H1 (cell line): ENCODE data around the gene SLC9A3.

ENCODE experiments used
- CTCF ChIP-seq, 3 experiments: IDR thresholded peaks; 1 replicate in 2 of 3; 2 replicates in 1 of 3; pipeline versions ENCODE4 v1.5.1 to v1.6.1; 2011; ENCODE audit warnings: low read length in 3 of 3, mild to moderate bottlenecking in 3 of 3, inconsistent platforms in 2 of 3, low read depth in 1 of 3, moderate library complexity in 1 of 3; ENCODE audit not compliant: insufficient read depth in 1 of 3; ENCODE audit errors: control extremely low read depth in 1 of 3
- HDAC6 ChIP-seq: IDR thresholded peaks from one replicate; pipeline ENCODE4 v1.7.1; 2012; ENCODE audit warnings: low read depth, mild to moderate bottlenecking, inconsistent platforms, low read length, moderate library complexity
- KDM1A ChIP-seq: fragments of 200-600, 300-600 bp; sonication (generic); IDR thresholded peaks from 2 replicates; pipeline ENCODE4 v1.7.1; 2016; ENCODE audit warnings: mild to moderate bottlenecking, low read length, borderline replicate concordance
- MAX ChIP-seq: IDR thresholded peaks from 2 replicates; pipeline ENCODE4 v1.6.1; 2012; ENCODE audit warnings: inconsistent platforms
- POLR2A ChIP-seq, 2 experiments: IDR thresholded peaks; 1 replicate in 1 of 2; 2 replicates in 1 of 2; pipeline ENCODE4 v1.6.1; 2011; ENCODE audit warnings: low read depth in 2 of 2, low read length in 2 of 2, mild to moderate bottlenecking in 2 of 2; ENCODE audit errors: control extremely low read depth in 1 of 2
- POLR2AphosphoS5 ChIP-seq: IDR thresholded peaks from 2 replicates; pipeline ENCODE4 v1.6.1; 2011; ENCODE audit warnings: low read depth, low read length
- TEAD4 ChIP-seq: IDR thresholded peaks from 2 replicates; pipeline ENCODE4 v1.6.1; 2012; ENCODE audit warnings: low read depth, low read length, inconsistent platforms, mixed read lengths

- TF ChIP-seq KDM1A (no peak), POLR2A (IDR thresholded peaks at IDR 0.05; ENCODE audit: control extremely low read depth in 1 of 2, low read depth in 2 of 2, low read length in 2 of 2) (no peak), TEAD4 (no peak), POLR2AphosphoS5 (no peak), MAX (no peak), CTCF (IDR thresholded peaks at IDR 0.05; ENCODE audit: control extremely low read depth in 1 of 3, insufficient read depth in 1 of 3, low read depth in 1 of 3, low read length in 3 of 3) (no peak), HDAC6 (no peak)
Observed at GRCh38 chr5:511476-511875, 12.8 kb downstream of the SLC9A3 start.
